GM21360 (cell line): ENCODE results near the gene PRSS1.
"Not testable (repeated sequence)": the region's sequence is repeated elsewhere in the genome, so short reads cannot be mapped to it uniquely, and the experiment has no call there.

Experiments
- ATAC-seq: cut with Tn5 transposase; IDR thresholded peaks from one replicate; pipeline ENCODE4 v1.9.1; 2021; ENCODE audit warnings: mild to moderate bottlenecking, moderate library complexity; ENCODE audit not compliant: unreplicated experiment

The PRSS1 gene

DNA sequence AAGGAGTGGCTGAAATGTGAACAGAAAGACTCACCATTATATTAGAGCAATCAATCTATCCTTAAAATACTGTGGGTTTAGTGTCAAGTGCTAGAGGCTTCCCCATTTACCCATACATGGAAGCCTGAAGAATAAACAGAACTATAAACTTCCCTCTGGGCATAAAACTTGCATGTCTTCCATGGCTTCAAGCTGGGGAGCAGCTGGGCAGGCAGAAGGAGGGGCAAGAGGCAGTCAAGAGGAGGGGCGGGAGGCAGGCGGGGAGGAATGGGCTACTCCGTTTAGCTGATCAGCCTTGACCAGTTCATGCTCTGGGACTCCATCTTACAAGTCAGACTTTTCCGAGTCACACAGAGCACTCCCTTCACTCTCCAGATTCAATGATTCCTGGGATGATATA lies 3.5 kb upstream of the PRSS1 start:
- no peak for ATAC-seq

DNA sequence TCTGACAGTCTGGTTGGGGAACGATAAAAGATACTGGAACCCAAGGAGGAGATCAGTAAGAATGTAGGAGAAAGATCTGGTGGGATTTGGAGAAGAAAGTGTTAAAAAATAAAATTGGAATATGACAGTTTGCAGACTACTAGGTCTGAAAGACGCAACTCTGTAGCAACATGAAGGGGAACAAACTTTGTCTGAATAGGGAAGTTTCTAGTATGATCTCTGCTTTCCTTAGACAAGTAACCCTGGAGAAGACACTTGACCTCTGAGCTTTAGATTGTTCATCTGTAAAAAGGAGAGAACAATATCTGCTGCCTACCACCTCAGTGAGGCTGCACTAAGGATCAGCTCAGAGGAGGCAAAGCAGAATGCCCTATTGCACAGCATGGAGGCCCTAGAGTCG lies 3.0 kb upstream of the PRSS1 start:
- no peak for ATAC-seq

DNA sequence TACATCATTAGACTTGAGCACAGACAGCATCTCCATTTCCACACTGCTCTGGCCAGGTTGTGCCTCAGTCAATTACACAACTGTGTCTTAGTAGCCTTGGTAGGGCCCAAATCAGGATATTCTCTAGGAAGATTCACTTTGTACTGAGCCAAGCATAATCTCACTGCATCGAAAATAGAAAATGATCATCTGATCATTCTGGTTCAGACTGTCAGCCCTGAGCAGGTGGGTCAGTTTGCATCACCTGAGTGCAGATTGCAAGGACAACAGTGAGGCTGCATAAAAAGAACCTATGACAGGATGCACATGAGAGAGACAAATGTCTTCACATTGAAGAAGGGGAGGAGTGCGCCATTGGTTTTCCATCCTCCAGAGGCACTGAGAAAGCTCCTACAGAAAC lies 862 bp upstream of the PRSS1 start:
- ATAC-seq, result not testable (repeated sequence)

DNA sequence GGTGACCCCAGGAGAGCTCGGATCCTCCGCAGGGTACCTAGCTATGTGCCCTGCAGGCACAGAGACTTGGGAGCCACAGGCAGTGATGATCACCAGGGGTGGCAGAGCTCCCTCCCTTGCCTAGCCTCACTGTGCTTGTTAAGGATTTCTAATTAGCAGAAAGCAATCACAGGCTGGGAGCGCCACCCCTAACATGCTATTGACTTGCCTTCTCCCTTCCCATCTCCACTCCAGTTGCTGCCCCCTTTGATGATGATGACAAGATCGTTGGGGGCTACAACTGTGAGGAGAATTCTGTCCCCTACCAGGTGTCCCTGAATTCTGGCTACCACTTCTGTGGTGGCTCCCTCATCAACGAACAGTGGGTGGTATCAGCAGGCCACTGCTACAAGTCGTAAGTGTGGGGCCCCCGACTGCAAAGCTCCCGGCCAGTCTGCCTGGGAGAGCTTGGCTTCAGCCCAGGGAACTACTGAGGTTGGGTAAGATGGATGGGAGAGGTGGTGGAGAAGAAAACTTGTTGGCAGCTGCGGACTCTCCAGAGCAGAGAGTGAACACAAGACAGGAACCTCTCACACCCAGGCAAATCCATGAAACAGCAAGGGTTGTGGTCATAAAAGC lies 1.2 kb downstream of the PRSS1 start:
- no peak for ATAC-seq

DNA sequence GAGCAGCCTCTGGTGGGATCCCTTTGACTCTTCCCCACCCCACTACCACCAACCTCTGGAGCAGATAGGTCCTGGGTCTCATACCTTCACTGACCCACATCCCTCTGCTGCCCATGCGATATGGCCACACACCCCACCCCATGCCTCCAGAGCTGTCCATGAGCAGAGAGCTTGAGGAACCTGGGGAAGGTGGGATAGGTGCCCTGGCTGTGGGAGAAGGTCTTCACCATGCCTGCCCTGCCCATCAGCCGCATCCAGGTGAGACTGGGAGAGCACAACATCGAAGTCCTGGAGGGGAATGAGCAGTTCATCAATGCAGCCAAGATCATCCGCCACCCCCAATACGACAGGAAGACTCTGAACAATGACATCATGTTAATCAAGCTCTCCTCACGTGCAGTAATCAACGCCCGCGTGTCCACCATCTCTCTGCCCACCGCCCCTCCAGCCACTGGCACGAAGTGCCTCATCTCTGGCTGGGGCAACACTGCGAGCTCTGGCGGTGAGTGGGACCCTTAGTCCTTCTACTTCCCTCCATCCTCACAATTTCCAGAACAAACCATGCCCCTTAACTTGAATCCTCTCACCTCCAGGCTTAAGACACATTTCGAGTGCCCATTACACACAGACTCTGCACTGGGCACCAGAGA lies 2.4 kb downstream of the PRSS1 start:
- not testable (repeated sequence) for ATAC-seq

DNA sequence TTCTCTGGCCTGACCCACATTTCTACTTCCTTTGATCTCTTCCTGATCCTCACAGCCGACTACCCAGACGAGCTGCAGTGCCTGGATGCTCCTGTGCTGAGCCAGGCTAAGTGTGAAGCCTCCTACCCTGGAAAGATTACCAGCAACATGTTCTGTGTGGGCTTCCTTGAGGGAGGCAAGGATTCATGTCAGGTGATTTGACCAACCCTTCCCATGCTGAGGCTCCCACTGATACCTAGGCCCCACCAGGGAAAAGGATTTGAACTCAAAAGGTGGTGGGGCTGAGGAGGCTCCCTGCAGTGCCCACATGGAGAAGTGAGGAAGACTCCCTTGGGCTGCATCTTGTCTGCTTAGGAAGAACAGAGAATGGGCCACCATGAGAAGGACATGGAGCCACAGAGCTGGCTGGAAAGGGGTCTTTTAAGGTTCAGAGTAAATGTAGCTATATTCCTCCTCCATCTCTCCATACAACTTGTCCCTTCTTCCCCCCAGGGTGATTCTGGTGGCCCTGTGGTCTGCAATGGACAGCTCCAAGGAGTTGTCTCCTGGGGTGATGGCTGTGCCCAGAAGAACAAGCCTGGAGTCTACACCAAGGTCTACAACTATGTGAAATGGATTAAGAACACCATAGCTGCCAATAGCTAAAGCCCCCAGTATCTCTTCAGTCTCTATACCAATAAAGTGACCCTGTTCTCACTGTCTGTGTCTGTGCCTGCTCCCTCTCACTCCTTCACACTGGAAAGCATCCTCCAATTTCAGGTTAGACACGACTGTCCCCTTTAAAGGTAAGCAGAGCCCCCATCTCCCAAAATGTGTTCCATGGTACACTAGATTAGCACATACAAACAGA lies 3.3 kb downstream of the PRSS1 start:
- no peak for ATAC-seq

DNA sequence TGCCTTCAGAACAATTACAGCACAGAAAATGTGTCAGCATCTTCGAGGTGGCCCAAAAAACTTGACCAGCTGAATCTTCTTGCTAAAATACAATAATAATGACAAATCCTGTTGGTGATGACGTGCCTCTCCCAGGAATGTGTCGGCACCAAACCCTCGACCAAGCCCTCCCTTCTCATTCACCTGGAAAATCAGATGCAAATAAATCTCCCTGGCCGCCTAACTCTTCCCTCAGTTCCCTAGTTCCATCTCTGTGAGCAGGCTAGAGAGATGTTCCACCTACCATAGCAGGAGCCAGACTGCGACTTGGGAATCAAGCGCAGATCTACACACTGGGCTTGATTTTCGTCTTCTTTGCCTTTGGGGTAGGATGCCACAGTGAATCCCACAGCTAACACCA lies 4.1 kb downstream of the PRSS1 start:
- no peak for ATAC-seq

DNA sequence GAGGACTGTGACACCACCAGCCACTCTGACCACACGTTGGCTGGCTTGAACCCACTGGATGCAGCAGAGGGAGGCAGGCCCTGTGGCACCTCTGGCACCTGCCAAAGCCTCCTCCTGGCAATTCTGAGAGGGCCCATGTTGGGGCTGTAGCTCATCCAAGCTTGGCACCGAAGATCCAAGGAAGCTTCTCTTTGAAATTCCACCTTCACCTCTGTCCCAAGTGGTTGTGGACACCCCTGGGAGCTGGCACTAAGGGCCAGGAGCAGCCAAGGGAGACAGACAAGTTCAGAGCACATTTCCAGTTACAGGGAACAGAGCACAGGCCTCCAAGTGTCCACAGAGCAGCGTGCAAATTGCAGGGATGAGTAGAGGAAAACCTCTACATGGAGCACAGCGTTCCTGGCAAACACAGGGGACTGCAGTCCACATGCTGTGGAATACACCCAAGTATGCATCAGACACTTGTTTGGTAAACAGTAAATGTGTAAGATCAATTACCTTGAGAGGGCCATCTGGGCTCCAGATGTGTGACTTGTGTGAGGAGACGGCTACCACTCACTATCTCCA lies 4.7 kb downstream of the PRSS1 start:
- not testable (repeated sequence) for ATAC-seq

DNA sequence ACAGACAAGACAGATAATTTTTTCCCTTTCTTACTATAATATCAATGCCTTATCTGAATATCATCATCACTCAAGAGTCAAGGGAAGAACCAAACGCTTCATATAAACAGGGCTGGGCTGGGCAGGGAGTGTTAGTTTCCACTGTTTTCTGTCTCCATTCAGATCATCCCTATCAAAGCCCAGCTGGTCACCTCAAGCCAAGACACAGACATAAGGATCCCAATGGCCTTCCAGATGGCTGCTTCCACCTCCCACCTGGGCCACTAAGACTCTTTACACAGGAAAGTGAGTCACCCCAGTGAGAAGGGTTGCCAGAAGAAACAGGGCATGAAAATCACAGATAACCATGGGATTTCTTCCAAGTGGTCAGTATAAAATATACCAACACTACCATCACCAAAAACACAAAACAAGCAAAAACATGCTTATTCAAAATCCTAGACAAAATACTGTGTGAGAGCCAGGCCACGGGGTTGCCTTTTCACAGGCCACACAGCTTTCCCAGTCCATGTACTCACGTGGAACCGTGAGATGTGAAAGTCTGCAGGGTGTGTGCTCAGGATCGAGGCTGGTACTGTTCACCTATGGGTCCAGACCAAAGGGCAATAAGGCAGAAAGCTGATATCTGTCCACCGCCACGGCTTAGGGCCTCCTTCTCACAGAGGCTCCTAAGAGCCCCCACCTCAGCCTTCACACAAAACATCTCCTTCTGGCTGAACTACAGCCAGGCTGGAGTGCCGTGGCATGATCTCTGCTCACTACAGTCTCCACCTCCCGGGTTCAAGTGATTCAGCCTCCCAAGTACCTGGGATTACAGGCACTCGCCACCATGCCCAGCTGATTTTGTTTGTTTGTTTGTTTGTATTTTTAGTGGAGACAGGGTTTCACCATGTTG lies 5.7 kb downstream of the PRSS1 start:
- ATAC-seq, result no peak

DNA sequence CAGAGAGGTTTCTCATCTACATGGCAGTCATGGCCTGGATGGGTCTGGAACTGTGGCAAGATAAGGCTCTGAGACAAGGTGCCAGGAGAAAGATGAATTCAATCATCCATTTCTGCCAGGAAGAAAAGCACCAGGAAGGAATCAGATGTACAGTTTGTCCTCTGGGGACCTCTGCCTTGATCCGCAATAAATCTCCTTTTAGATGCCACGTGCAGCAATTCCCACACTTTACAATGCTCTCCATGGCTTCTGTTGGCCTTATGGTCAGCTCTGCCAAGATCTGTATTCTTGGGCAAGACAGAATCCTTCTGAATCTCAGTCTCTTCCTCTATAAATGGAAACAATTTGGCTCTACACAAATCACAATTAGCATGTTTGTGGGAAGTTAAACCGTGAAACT lies 9.0 kb downstream of the PRSS1 start:
- not testable (repeated sequence) for ATAC-seq

DNA sequence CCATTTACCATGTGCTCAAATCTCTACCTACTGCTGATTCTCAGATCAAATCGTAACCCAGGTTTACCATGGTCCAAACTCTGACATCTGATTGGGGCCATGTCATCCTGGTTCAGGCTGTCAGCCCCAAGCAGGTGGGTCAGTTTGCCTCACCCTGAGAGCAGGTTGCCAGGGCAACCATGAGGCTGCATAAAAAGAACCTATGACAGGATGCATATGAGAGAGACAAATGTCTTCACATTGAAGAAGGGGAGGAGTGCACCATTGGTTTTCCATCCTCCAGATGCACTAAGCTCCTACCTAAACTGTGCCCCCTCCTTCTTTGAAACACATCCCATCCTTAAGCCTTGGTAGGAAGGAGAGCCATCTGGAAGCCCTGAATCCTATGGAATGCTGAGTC lies 10.2 kb downstream of the PRSS1 start:
- no peak for ATAC-seq

DNA sequence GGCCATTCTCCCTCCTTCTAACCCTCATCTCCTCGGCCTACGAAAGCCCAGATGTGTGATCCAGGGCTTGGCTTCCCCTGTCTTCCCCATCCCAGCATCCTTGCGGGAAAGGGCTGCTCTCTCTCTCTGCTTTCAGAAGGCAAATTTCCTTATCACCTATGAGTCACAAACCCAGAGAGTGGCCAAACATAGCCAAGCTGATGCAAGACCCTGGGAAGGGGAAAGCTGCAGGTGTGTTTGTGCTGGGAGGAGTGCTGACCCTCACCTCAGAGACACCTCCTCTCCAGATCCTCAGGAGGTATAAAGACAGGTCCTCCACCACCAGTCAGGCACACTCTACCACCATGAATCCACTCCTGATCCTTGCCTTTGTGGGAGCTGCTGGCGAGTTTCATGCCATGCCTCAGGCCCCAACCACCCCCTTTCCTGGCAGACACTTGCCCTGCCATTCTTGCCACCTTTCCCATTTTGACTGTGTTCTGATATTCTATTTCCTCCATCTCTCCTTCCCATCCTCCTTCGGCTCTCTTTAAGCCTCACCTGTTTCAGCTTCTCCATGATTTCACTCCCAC lies 10.9 kb downstream of the PRSS1 start:
- ATAC-seq, result no peak

DNA sequence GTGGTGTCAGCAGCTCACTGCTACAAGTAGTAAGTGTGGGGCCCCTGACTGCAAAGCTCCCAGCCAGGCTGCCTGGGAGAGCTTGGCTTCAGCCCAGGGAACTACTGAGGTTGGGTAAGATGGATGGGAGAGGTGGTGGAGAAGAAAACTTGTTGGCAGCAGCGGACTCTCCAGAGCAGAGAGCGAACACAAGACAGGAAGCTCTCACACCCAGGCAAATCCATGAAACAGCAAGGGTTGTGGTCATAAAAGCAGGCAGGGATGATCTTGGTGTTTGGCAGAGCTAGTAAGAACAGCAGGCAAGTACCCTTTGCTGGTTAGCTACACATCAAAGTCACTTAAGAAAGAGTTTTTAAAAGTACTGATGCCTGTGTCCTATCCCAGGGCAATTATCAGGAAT lies 12.3 kb downstream of the PRSS1 start:
- ATAC-seq, result not testable (repeated sequence)

DNA sequence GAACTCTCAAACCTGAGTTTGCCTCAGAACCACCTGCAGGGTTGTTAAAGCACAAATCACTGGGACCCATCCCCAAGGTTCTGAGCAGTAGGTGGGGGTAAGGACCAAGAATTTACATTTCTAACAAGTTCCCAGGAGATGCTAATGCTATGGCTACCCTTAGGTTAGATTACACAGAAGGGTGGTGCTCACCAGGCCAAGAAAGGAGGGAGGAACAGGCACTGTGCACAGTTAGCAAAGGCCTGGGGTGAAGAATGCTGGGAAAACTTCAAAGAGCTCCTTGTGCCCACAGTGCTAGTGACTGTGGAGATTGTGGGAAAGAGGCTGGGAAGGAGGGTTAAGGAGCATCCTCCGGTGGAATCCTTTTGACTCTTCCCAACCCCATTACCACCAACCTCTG lies 12.8 kb downstream of the PRSS1 start:
- no peak for ATAC-seq

DNA sequence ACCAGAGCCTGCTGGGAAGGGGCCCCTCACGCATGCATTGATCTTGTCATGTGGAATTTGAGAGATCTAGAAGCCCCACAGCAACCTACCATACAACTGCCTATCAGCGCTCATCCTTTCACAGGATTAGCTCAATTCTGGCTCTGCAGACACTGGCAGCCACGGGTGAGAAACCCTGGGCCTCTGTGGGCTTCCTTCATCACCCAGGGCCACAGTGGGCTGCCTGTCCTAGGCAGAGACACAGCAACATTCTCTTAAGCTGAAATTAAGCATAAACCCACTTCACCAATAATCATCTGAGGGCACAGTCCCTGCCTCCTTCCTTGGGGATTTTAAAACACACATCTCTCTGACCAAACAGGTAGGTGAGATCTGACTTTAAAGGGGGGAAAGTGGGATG lies 18.2 kb downstream of the PRSS1 start:
- no peak for ATAC-seq

DNA sequence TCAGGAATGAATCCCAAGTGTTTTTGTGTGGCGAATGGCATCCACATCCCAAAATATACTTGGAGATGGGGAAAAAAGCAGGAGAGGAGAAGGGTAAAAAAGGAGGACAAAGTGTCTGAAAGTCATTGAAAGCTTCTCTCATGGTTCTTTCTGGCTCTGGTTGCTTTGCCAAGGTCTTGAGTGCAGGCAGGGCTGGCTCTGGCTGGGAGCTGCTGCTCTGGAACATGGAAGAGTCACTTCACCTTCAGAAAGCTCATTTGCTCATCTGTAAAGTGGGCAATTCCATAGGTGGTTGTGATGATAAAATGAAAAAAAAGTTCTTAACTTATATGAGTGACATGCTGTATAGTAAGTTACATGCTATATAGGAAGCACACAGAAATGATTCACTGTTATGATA lies 18.6 kb downstream of the PRSS1 start:
- no peak for ATAC-seq

DNA sequence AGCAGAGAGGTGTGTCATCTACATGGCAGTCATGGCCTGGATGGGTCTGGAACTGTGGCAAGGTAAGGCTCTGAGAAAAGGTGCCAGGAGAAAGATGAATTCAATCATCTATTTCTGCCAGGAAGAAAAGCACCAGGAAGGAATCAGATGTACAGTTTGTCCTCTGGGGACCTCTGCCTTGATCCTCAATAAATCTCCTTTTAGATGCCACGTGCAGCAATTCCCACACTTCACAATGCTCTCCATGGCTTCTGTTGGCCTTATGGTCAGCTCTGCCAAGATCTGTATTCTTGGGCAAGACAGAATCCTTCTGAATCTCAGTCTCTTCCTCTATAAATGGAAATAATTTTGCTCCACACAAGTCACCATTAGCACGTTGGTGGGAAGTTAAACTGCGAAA lies 19.6 kb downstream of the PRSS1 start:
- ATAC-seq, result not testable (repeated sequence)

DNA sequence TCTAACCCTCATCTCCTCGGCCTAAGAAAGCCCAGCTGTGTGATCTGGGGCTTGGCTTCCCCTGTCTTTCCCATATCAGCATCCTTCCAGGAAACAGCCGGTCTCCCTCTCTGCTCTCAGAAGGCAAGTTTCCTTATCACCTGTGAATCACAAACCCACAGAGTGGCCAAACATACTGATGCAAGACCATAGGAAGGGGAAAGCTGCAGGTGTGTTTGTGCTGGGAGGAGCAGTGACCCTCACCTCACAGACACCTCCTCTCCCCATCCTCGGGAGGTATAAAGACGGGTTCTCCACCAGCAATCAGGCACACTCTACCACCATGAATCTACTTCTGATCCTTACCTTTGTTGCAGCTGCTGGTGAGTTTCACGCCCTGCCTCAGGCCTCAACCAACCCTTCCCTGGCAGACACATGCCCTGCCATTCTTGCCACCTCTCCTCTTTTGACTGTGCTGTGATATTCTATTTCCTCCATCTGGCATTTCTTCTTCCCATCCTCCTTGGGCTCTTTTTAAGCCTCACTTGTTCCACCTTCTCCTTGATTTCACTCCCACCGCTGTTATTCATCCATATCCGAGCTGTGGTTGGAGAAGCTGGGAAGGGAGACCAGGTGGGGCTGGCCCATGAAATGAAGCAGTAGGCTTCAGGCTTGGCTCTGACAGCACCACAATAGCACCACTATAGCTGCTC lies 21.5 kb downstream of the PRSS1 start, which contains the start of gene PRSS2:
TSS of gene PRSS2 (plus strand) at position 310 of the 692 bp plus-strand sequence. CDS start at position 323, 13 bp downstream.
- ATAC-seq, result no peak

DNA sequence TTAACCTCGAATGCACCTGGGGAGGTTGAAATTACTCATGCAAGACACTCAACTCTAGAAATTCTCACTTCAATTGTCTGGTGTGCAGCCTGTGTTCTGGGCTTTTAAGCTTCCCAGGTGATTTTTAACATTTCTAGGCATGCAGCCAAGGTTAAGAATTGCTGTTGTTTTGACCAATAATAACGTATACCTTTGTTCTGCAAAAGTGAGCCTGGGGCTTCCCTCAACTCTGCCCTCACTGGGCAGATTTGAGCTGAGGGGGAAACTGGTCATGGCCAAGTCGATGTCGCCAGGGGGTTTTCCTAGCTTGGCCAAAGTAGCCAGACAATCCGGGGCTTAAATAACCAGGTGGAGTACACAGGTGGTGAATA lies 22.1 kb downstream of the PRSS1 start:
- ATAC-seq, result peak; percentile 69

DNA sequence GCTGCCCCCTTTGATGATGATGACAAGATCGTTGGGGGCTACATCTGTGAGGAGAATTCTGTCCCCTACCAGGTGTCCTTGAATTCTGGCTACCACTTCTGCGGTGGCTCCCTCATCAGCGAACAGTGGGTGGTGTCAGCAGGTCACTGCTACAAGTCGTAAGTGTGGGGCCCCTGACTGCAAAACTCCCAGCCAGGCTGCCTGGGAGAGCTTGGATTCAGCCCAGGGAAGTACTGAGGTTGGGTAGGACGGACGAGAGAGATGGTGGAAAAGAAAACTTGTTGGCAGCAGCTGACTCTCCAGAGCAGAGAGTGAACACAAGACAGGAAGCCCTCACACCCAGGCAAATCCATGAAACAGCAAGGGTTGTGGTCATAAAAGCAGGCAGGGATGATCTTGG lies 22.8 kb downstream of the PRSS1 start:
- ATAC-seq, result no peak
